CD4-positive, CD25-positive, alpha-beta regulatory T cell (primary cell): ENCODE data around the gene TRIM41. TPM values are rescaled to one million over a fixed set of nuclear protein-coding genes. Genes with fewer than 3 reads are reported as not detected.

Experiments used
- ATAC-seq, 2 donors: fragments of 150-1000 bp; cut with Tn5 transposase; one replicate each; pipeline ENCODE4 v1.10.0; 2021; ENCODE audit warnings: low read depth in 2 of 2, moderate number of reproducible peaks in 2 of 2, moderate library complexity in 1 of 2
- DNase-seq, 3 donors: peaks; one replicate each; pipeline versions ENCODE4 v3.0.0 to v3.0.0-alpha.2; 2012 to 2022; ENCODE audit warnings: mixed read lengths in 1 of 3
- H3K27ac ChIP-seq: one replicate; pipeline ENCODE4 v1.7.0; 2013; ENCODE audit warnings: mild to moderate bottlenecking, low read length; ENCODE audit not compliant: insufficient read depth, poor library complexity, severe bottlenecking
- H3K27me3 ChIP-seq: one replicate; pipeline ENCODE4 v1.7.0; 2013; ENCODE audit warnings: low read length; ENCODE audit not compliant: control insufficient read depth, insufficient read depth
- H3K36me3 ChIP-seq: one replicate; pipeline ENCODE4 v1.7.0; 2013; ENCODE audit warnings: mild to moderate bottlenecking, low read length, moderate library complexity; ENCODE audit not compliant: control insufficient read depth, insufficient read depth
- H3K4me1 ChIP-seq: 2 replicates; pipeline ENCODE4 v1.7.0; 2013; ENCODE audit warnings: mild to moderate bottlenecking, low read length; ENCODE audit not compliant: insufficient read depth, control insufficient read depth, poor library complexity, severe bottlenecking
- H3K4me3 ChIP-seq: one replicate; pipeline ENCODE4 v1.7.0; 2013; ENCODE audit warnings: low read depth, mild to moderate bottlenecking, low read length, moderate library complexity
- H3K9me3 ChIP-seq, 2 experiments: 1 replicate in 1 of 2; 2 replicates in 1 of 2; pipeline ENCODE4 v1.7.0; 2013; ENCODE audit warnings: low read length in 2 of 2, mild to moderate bottlenecking in 1 of 2, moderate library complexity in 1 of 2; ENCODE audit not compliant: control insufficient read depth in 2 of 2
- H3K27ac Mint-ChIP-seq, 3 donors: one replicate each; pipeline ENCODE4 v1.8.0; 2020 to 2022; ENCODE audit warnings: mild to moderate bottlenecking in 3 of 3, mixed read lengths in 3 of 3, moderate library complexity in 2 of 3
- H3K27me3 Mint-ChIP-seq: one replicate; pipeline ENCODE4 v1.8.0; 2022; ENCODE audit warnings: mild to moderate bottlenecking, mixed read lengths
- H3K36me3 Mint-ChIP-seq: one replicate; pipeline ENCODE4 v1.8.0; 2020; ENCODE audit warnings: mixed read lengths
- H3K4me1 Mint-ChIP-seq, 4 donors: one replicate each; pipeline ENCODE4 v1.8.0; 2020 to 2022; ENCODE audit warnings: mixed read lengths in 4 of 4, mild to moderate bottlenecking in 1 of 4
- H3K4me3 Mint-ChIP-seq, 4 donors: one replicate each; pipeline ENCODE4 v1.8.0; 2020 to 2022; ENCODE audit warnings: mild to moderate bottlenecking in 4 of 4, mixed read lengths in 4 of 4, moderate library complexity in 3 of 4
- H3K9me3 Mint-ChIP-seq, 7 donors: one replicate each; pipeline ENCODE4 v1.8.0; 2020 to 2022; ENCODE audit warnings: mixed read lengths in 7 of 7, mild to moderate bottlenecking in 3 of 7, moderate library complexity in 2 of 7
- polyA plus RNA-seq, 4 donors: library from polyadenylated mRNA; unstranded; fragments of 300-500 nt; fragmentation: Illumina TruSeq; gene quantifications; one replicate each; pipeline ENCODE4 v1.2.3, GENCODE V29; 2021
- total RNA-seq: library from RNA; stranded (reverse); gene quantifications from one replicate; pipeline ENCODE4 v1.2.3, GENCODE V29; 2022

The TRIM41 gene
- total and polyA plus RNA-seq, 5 donors from 2014 or later = 0.67 to 40.8 (median 1.0) TPM

DNA sequence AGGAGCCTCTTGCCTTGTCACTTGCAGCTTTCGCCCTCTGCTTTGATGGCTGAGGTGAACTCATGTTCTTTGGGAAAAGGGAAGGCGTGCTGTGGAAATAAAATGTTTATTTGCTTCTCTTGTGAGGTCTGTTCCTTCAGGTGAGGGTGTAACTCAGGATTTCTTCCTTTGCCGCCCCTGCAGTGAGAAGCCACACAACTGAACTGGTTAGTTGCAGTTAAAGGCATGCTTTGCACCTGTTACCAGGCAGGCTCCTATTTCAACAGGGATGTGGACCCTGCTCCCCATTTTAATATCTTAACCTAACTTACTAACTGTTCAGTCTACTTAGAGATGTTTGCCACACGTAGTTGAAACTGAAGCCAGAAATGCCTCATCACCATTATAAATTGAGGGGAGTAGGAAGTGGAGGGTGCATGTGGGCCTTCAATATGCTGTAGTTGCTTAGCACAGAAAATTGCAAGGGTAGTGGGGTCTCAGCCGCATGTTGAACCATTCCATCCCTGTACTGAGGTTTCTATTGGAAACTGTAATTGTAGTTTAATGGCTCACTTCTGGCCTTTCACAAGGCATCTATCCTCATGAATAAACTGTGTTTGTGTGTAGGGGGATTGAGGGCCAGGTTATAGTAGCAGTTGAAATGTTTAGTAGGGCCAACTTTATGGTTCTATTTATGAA, 12.7 kb downstream of the TRIM41 start:
- H3K36me3 ChIP-seq = peaks cover 86% of the 10 kb centered on the region
- Mint-ChIP-seq H3K9me3 (peaks cover 0 to 2% (median 0%) of the 10 kb centered on the region in 7 donors), H3K27ac (no peak overlapping the region), H3K4me1 (peaks cover 0 to 25% (median 20%) of the 10 kb centered on the region in 4 donors), H3K36me3 (peaks cover 60% of the 10 kb centered on the region), H3K27me3 (no peaks in the 10 kb centered on the region), H3K4me3 (no peak overlapping the region)
- H3K9me3 ChIP-seq = no peaks in the 10 kb centered on the region
- H3K4me1 ChIP-seq = peaks cover 4% of the 10 kb centered on the region
- H3K27me3 ChIP-seq = no peaks in the 10 kb centered on the region
- no peak for DNase-seq
- no peak for ATAC-seq
- H3K27ac ChIP-seq = no peak overlapping the region
- no peak overlapping the region for H3K4me3 ChIP-seq

DNA sequence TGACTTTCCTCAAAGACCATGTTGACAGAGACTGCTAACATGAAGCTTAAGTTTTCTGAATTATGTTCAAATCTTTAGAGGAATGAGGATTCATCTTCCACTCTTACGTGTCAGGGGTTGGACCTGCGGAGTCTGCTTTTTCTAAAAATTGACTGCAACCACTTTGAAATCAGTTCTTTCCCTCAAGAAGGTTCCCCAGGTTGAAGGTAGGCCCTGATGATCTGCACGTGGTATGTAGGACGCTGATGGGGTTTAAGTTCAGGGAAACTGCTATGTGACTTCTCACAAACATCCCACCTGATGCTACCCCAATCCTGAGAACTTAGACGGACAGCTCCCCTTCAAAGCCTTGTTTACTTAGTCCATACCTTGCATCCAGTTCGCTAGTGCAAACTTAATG, 13.4 kb downstream of the TRIM41 start:
- peaks cover 9% of the 10 kb centered on the region for H3K4me1 ChIP-seq
- H3K4me3 Mint-ChIP-seq = peak overlapping the region in 1 of 4 donors; percentile 21
- peaks cover 86% of the 10 kb centered on the region for H3K36me3 ChIP-seq
- DNase-seq (no peak), ATAC-seq (no peak)
- peaks cover 0 to 2% (median 0%) of the 10 kb centered on the region in 7 donors for H3K9me3 Mint-ChIP-seq
- H3K4me1 Mint-ChIP-seq = peaks cover 1 to 29% (median 22%) of the 10 kb centered on the region in 4 donors
- no peaks in the 10 kb centered on the region for H3K9me3 ChIP-seq
- no peak overlapping the region for H3K27ac Mint-ChIP-seq
- H3K4me3 ChIP-seq = no peak overlapping the region
- H3K27me3 ChIP-seq = no peaks in the 10 kb centered on the region
- H3K27me3 Mint-ChIP-seq = no peaks in the 10 kb centered on the region
- peaks cover 59% of the 10 kb centered on the region for H3K36me3 Mint-ChIP-seq
- H3K27ac ChIP-seq = no peak overlapping the region

GRCh38 chr5:181236954-181237641, 14.0 kb downstream of the TRIM41 start:
- peak overlapping the region in 1 of 3 donors; percentile 53 for H3K27ac Mint-ChIP-seq
- H3K36me3 Mint-ChIP-seq = peaks cover 60% of the 10 kb centered on the region
- H3K4me1 ChIP-seq = peaks cover 15% of the 10 kb centered on the region
- H3K9me3 ChIP-seq = no peaks in the 10 kb centered on the region
- H3K27ac ChIP-seq = no peak overlapping the region
- H3K4me1 Mint-ChIP-seq = peaks cover 6 to 35% (median 28%) of the 10 kb centered on the region in 4 donors
- ATAC-seq (no peak), DNase-seq (no peak)
- no peaks in the 10 kb centered on the region for H3K27me3 ChIP-seq
- H3K4me3 ChIP-seq = no peak overlapping the region
- H3K4me3 Mint-ChIP-seq = no peak overlapping the region
- peaks cover 88% of the 10 kb centered on the region for H3K36me3 ChIP-seq
- no peaks in the 10 kb centered on the region for H3K27me3 Mint-ChIP-seq
- peaks cover 0 to 2% (median 0%) of the 10 kb centered on the region in 7 donors for H3K9me3 Mint-ChIP-seq

GRCh38 chr5:181237729-181238385, 14.8 kb downstream of the TRIM41 start:
- DNase-seq (no peak), ATAC-seq (no peak)
- peaks cover 6 to 42% (median 32%) of the 10 kb centered on the region in 4 donors for H3K4me1 Mint-ChIP-seq
- peaks cover 0 to 2% (median 0%) of the 10 kb centered on the region in 7 donors for H3K9me3 Mint-ChIP-seq
- H3K9me3 ChIP-seq = no peaks in the 10 kb centered on the region
- peaks cover 82% of the 10 kb centered on the region for H3K36me3 ChIP-seq
- H3K36me3 Mint-ChIP-seq = peaks cover 62% of the 10 kb centered on the region
- no peak overlapping the region for H3K4me3 ChIP-seq
- H3K4me1 ChIP-seq = peaks cover 23% of the 10 kb centered on the region
- H3K27me3 ChIP-seq = no peaks in the 10 kb centered on the region
- H3K27ac Mint-ChIP-seq = no peak overlapping the region
- no peaks in the 10 kb centered on the region for H3K27me3 Mint-ChIP-seq
- H3K4me3 Mint-ChIP-seq = no peak overlapping the region
- H3K27ac ChIP-seq = no peak overlapping the region

GRCh38 chr5:181239062-181239663, 16.1 kb downstream of the TRIM41 start:
- H3K4me1 Mint-ChIP-seq = peaks cover 6 to 50% (median 39%) of the 10 kb centered on the region in 4 donors
- H3K27ac ChIP-seq = no peak overlapping the region
- H3K4me3 Mint-ChIP-seq = peak overlapping the region in 2 of 4 donors; percentile 66 to 83
- peak overlapping the region in 2 of 3 donors; percentile 63 to 75 for H3K27ac Mint-ChIP-seq
- peaks cover 57% of the 10 kb centered on the region for H3K36me3 Mint-ChIP-seq
- DNase-seq = no peak
- peaks cover 26% of the 10 kb centered on the region for H3K4me1 ChIP-seq
- peaks cover 0 to 2% (median 0%) of the 10 kb centered on the region in 7 donors for H3K9me3 Mint-ChIP-seq
- no peaks in the 10 kb centered on the region for H3K27me3 Mint-ChIP-seq
- H3K27me3 ChIP-seq = no peaks in the 10 kb centered on the region
- H3K36me3 ChIP-seq = peaks cover 76% of the 10 kb centered on the region
- ATAC-seq = no peak
- no peak overlapping the region for H3K4me3 ChIP-seq
- no peaks in the 10 kb centered on the region for H3K9me3 ChIP-seq

- DNase-seq (peak in 1 of 3 donors; percentile 79), ATAC-seq (peak; percentile 9 to 10)
- Mint-ChIP-seq H3K4me1 (peaks cover 13 to 71% (median 48%) of the 10 kb centered on the region in 4 donors), H3K4me3 (peak overlapping the region; percentile 95 to 99 (median 96)), H3K9me3 (no peaks in the 10 kb centered on the region), H3K27me3 (no peaks in the 10 kb centered on the region), H3K27ac (peak overlapping the region; percentile 93 to 99 (median 97)), H3K36me3 (peaks cover 45% of the 10 kb centered on the region)
- Histone ChIP-seq H3K9me3 (no peaks in the 10 kb centered on the region), H3K4me1 (peaks cover 48% of the 10 kb centered on the region), H3K36me3 (peaks cover 57% of the 10 kb centered on the region), H3K27me3 (no peaks in the 10 kb centered on the region), H3K4me3 (peak overlapping the region; percentile 98), H3K27ac (peak overlapping the region; percentile 91)
Measured at GRCh38 chr5:181241393-181241975, 18.4 kb downstream of the TRIM41 start.

DNA sequence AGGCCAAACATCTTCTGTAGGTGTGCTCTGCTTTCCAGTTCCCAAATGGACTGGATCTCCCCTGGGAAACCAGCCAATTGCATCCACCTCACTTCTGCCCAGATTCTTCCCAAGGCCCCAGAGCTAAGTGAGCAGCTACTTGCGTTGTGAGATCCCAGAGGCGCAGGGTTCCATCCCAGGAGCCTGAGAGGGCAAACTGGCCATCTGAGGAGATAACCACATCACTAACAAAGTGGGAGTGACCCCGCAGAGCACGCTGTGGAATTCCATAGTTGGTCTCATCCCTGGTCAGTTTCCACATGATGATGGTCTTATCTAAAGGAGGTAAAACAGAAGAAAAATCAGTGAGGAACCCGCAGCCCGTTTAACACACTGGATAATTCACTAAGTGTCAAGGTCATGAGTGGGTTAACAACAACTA, 19.0 kb downstream of the TRIM41 start:
- H3K27me3 ChIP-seq = no peaks in the 10 kb centered on the region
- peak overlapping the region; percentile 91 for H3K27ac ChIP-seq
- H3K4me1 Mint-ChIP-seq = peaks cover 13 to 73% (median 47%) of the 10 kb centered on the region in 4 donors
- H3K4me3 Mint-ChIP-seq = peak overlapping the region; percentile 95 to 99 (median 96)
- peaks cover 39% of the 10 kb centered on the region for H3K36me3 Mint-ChIP-seq
- DNase-seq (no peak), ATAC-seq (no peak)
- H3K9me3 ChIP-seq = no peaks in the 10 kb centered on the region
- H3K36me3 ChIP-seq = peaks cover 51% of the 10 kb centered on the region
- peak overlapping the region; percentile 98 for H3K4me3 ChIP-seq
- no peaks in the 10 kb centered on the region for H3K9me3 Mint-ChIP-seq
- no peaks in the 10 kb centered on the region for H3K27me3 Mint-ChIP-seq
- H3K27ac Mint-ChIP-seq = peak overlapping the region; percentile 93 to 99 (median 97)
- H3K4me1 ChIP-seq = peaks cover 53% of the 10 kb centered on the region
